ENCODE measurements around the gene RTN4R.

The RTN4R gene

DNA sequence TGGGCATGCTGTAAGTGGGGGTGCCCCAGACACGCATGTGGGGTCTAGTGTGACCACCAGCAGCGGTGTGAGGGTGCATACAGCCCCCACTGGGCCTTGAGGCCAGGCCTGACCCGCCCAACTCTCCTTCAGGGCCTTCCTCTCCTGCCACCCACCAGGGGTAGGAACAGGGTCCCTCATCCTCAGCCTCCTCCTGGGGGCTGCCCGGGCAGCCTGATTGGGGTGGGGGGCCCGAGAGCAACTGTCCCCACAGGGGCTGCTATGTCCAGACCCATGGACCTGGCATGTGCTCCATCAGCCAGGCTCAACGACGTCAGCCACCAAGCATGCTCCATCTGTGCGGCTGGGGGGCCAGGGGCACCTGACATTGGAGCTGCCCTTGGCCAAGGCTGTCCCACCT is 27.2 kb downstream of the RTN4R start:
- no peak for DNase-seq

- DNase-seq = no peak
Observed at GRCh38 chr22:20240447-20240764, 27.7 kb downstream of the RTN4R start.

DNA sequence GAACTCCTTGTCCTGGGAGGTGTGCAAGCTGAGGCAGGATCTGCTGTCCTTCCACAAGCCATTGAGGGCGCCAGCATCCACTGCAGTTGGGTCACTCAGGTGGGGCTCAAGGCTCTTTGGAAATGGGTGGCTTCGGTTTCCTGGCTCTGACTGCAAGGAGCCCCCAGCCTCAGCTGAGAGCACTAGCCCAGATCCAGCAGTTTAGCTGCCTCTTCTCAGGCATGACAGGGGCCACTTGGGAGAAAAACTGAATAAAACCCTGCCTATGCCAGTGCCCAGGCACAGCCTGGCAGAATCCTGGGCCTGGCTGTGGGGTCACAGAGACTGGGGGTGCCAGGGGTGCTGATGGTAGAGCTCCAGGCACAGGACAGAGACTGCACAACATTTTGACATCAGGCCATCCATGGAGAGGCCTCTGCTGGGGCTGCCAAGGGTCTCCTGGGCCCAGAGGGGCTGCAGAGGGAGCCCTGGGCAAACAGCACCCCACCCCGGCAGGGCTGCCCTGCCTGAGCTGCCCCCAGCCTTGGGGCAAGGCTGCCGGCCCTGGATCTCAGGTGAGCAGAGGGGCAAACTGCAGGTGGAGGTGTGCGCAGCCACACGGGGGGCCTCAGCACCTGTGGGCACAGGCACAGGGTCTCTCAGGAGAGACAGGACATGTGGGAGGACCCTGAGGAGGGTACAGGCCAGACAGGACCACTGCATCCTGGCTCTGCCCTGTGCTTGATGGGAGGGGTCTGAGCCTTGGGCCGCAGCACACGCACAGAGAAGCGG is 28.3 kb downstream of the RTN4R start:
- no peak for DNase-seq

GRCh38 chr22:20238901-20239675 is 29.0 kb downstream of the RTN4R start:
- no peak for DNase-seq

DNA sequence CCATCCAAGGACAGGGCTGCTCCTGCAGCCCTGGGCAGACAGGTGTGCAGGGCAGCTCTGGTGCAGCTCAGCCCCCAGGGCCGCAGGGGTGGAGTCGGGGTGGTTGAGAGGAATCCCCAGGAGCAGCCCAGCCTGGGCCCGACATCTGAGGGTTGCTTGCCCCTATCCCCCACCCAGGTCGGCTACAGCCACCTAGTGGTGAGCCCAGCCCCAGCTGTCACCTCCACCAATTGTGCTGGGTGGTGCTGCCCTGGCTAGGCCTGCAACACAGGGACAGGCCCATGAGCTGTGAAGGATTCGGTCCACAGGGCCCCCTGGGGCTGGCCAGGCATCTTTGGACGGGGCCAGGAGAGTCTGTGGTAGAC is 29.6 kb downstream of the RTN4R start:
- peak in 3 of 4 experiments; percentile 12 to 20 (median 18) for DNase-seq

GRCh38 chr22:20237480-20238440 is 30.4 kb downstream of the RTN4R start:
- DNase-seq = peak in 2 of 4 experiments; percentile 22

- no peak for DNase-seq
Observed at GRCh38 chr22:20236052-20236717, 31.9 kb downstream of the RTN4R start.

- no peak for DNase-seq
Observed at GRCh38 chr22:20235389-20235991, 32.6 kb downstream of the RTN4R start.

- DNase-seq = no peak
Observed at GRCh38 chr22:20234760-20235388, 33.2 kb downstream of the RTN4R start.

- no peak for DNase-seq
Observed at GRCh38 chr22:20234314-20234682, 33.8 kb downstream of the RTN4R start.

DNA sequence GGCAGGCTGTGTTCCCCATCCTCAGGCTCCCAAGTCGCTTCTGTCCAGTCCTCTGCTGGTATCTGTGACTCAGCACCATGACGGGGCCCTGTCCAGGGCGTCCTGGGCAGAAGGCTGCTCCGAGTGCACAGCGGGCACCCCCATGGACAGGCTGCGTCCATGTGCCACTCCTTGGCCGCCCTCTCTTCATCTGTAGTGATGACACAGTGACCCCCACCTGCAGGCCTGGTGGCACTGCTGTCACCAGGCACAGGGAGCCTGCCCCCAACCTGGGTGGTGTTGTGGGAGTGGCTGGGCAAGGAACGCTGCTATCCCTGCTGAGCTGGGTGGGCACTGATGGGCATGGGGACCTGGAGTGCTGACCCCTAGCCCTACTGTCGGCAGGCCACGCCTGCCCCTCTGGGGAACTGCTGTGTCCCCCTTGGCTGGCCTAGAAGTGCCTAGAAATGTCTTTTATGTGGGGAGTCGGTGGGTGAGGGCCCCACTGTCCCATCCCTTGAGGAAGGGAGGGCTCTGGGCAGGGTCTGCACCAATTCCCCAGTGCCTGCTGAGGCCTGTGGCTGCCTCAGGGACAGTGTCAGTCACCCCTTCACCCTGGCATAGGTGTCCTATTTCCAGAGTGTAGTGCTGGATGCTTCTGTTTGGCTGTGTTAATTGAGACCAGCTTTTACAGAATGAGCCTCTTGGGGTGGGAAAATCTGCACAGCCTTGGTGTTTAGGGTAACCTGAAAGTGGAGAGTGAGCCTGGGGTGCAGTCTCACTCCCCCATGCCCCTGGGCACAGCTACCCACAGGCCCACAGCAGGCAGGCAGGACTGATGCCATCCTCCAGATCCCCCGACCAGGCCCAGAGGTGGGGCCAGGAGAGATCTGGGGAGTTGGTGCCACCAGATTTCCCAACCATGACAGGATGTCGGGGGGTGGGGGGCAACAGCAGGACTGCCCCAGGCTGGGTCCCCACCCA is 34.5 kb downstream of the RTN4R start:
- DNase-seq = no peak

DNA sequence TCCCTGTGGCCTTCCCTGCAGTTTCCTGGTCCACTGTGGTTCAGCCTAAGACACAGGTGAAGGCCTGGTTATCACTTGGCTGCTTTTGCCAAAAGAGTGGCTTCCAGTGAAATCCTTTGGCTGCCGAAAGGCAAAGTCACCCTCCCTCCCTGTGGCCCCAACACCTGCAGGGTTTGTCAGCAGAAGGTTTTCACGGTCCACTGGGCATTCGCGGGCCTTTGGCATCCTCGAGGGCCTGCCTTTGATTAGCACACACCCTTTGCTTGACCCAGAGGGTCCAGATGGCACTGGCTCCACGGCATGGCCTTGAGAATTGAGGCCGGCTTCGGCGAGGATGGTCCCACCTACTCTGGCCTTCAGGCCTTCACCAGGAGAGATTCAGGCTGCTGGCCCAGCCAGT is 35.3 kb downstream of the RTN4R start:
- no peak for DNase-seq

DNA sequence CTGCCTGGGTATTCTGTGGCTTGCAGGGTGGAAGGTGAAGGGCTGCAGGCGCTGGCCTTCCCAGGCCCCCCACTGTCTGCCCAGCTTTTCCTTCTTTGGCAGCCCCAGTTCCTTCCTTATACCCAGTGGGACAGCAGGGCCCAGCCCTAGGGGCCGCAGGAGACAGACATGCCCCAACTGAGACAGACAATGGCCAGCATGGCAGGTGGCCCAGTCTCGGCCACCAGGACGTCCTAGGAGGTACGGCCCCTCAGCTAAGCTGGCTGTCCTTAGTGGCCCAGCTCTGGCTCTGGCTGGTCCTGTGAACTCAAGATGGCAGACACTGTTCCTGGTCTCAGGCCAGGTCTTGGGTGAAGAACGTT is 35.9 kb downstream of the RTN4R start:
- DNase-seq = no peak

DNA sequence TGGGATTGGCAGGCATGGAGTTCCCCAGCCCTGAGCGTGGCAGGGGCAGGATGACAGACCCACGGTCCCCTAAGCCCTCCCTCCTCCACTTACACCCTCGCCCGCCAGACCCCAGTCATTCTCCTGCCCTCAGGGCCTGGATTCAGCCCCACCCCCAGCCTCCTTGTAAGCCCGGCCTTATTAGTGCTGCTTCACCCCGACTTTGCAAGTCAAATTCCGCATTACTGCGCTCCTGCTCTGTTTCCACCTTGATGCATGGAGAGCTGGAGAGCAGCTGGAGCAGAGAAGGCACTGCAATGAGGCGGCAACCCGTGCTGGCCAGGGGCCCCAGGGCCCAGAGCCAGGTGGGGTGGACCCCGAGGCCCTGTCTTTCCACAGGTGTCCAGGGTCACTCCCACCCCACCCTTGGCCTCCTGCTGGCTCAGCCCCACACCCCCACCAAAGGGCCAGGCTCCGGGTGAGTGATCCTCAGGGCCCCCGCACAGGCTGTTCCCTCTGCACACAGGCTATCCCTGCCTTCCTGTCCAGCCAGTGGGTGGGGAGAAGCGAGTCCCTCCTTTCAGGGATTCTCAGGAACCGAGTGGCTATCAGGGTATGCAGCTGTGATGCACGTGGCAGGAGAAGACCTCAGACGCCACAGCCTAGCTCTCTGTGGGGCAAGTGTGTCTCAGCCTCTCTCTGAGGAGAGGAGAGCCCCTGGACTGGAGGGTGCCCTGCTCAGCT is 36.4 kb downstream of the RTN4R start:
- DNase-seq = no peak

DNA sequence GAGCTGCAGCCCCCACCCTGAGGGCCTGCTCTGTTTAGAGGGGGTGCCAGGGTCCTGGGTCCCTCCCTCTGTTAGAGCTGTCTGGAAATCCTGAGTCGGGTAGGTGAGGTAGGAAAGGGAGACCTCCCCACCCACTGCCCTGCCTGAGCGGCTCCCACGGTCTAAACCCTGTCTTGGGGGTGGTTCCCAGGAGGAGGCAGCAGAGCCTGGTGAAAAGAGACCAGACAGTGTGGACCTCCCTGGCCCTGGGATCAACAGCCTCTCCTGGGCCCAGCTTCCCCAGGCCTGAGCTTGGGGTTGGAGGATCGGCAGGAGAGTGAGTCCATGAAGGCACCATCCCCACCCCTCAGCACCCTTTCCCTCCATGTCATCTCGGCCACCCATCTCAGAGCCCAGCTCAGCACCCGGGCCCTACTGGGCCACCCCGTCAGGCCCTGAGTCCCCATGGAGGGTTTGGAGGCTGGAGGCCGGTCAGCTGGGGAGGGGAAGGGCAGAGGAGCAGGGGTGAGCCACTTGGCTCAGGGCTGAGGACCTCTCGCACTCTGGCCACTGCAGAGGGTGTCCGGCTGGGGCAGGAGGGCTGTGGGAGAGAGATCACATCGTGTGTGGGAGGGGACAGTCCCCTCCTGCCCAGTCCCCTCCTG is 37.2 kb downstream of the RTN4R start:
- no peak for DNase-seq

- DNase-seq = no peak
Observed at GRCh38 chr22:20229916-20230775, 38.0 kb downstream of the RTN4R start.

GRCh38 chr22:20228939-20229272 is 39.2 kb downstream of the RTN4R start:
- DNase-seq = no peak

GRCh38 chr22:20228055-20228938 is 39.8 kb downstream of the RTN4R start:
- no peak for DNase-seq

All from activated CD4-positive, CD25-positive, alpha-beta regulatory T cell (primary cell).